ENCODE results near the gene CLEC16A. TPM values are rescaled to one million over a fixed set of nuclear protein-coding genes. Genes with fewer than 3 reads are reported as not detected.

The CLEC16A gene
- total and polyA plus RNA-seq, 9 of the 15 experiments (the other 6 are each of a cell fraction or from before 2014, with no cell fraction given): 1.00 to 22.3 (median 10.0) TPM

DNA sequence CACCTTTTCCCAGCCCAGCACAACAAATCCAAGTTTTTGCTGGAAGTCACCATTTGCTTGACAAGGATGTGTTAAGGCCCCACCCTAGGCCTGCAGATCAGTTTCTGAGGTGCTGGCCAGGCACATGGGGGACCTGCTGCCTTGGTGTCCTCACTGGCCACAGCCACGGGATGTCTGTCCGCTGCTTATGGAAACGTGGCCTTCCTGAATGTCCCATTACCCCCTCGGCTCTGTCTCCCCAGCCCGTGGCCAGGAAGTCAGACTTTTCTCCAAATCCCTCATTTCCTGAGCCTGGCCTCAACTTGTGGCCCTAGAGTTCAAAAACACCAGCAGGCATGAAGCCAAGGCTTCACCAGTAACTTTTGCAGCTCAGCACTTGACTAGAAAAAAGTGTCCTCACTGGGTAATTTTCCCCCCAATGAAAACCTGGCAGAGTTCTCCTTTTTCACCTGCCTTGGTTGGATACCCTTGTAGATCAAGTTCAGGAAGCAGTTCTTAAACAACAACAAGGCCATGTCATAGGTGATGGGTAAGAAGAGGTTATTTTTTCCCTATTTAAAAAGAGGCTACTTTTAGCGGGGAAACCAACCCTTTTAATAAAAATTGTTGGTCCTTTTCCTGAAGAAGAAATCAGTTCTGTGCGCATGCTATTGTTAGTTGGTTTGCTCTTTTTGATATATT, 230.9 kb downstream of the CLEC16A start:
- H4K20me1 ChIP-seq (replicated peaks; ENCODE audit: control insufficient read depth, insufficient read depth, low read length): no peaks in the 10 kb centered on the region
- no TSS peak for BruUV-seq (replicated peaks)
- peaks cover 7 to 24% of the 10 kb centered on the region in 2 experiments; a peak in 2 of 5 replicates for H3K4me1 ChIP-seq (replicated peaks in 1 of 2; ENCODE audit: control insufficient read depth in 2 of 2, insufficient read depth in 2 of 2, low read length in 2 of 2)
- H3K4me3 ChIP-seq: no peak overlapping the region
- DNase-seq (ENCODE audit: extremely low read depth in 1 of 4, low spot score in 3 of 4) (no peak), FAIRE-seq (no peak), ATAC-seq (no peak)
- ChIA-PET POLR2A (interaction anchor here (0.7 kb wide), 1 partner anchor 70 kb away, joined by 3 read pairs; no protein-coding TSS in a partner anchor), CTCF (ENCODE audit: low intra/inter-chr PET ratio) (no interaction called here)
- intact Hi-C loops (cut with micrococcal nuclease) (no loop called here), in situ Hi-C loops (cut with MboI) (no loop called here)
- H3K36me3 ChIP-seq (ENCODE audit: control insufficient read depth, insufficient read depth, low read length): peaks cover 9% of the 10 kb centered on the region
- H3K27ac ChIP-seq (ENCODE audit: extremely low read depth, low read depth, low read length): no peak overlapping the region
- 81% methylated on average over 7 of the region's 7 CpGs for WGBS (ENCODE audit: insufficient coverage, low coverage, missing lambda C conversion rate)
- no peaks in the 10 kb centered on the region; a peak in 1 of 5 replicates for H3K27me3 ChIP-seq (ENCODE audit: control insufficient read depth in 2 of 2, insufficient read depth in 2 of 2, low read length in 2 of 2)
- no peaks in the 10 kb centered on the region for H3K9me1 ChIP-seq (ENCODE audit: control insufficient read depth, insufficient read depth, low read length)
- no peaks in the 10 kb centered on the region for H3K79me2 ChIP-seq (ENCODE audit: control insufficient read depth, insufficient read depth, low read length)
- H3K9ac ChIP-seq (ENCODE audit: insufficient read depth in 1 of 2, low read depth in 2 of 2, low read length in 2 of 2): peak overlapping the region in 1 of 2 experiments; percentile 13; a peak in 1 of 4 replicates
- H3K4me2 ChIP-seq (ENCODE audit: insufficient read depth, low read length): no peak overlapping the region
- no peak overlapping the region for H2AFZ ChIP-seq (ENCODE audit: low read depth, low read length)
- H3K9me3 ChIP-seq (replicated peaks; ENCODE audit: control insufficient read depth, insufficient read depth, low read depth, low read length): no peaks in the 10 kb centered on the region
- TF ChIP-seq, protein P1, sequence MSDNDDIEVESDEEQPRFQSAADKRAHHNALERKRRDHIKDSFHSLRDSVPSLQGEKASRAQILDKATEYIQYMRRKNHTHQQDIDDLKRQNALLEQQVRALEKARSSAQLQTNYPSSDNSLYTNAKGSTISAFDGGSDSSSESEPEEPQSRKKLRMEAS (CRISPR knock-in tag; IDR thresholded peaks at IDR 0.05): no peak
- no peak for TF ChIP-seq CBFA2T2 (conservative IDR thresholded peaks at IDR 0.05)
- no peak for TF ChIP-seq NFIC (IDR thresholded peaks at IDR 0.05)
- no peak for TF ChIP-seq RBM34 (IDR thresholded peaks at IDR 0.05; ENCODE audit: borderline replicate concordance, insufficient read depth, low read length)
- no peak for TF ChIP-seq NR2C2 (CRISPR knock-in tag; IDR thresholded peaks at IDR 0.05)
- no peak for TF ChIP-seq NR2C2 (tag; IDR thresholded peaks at IDR 0.05)
- no peak for TF ChIP-seq YY1 (IDR thresholded peaks at IDR 0.05; ENCODE audit: borderline replicate concordance in 1 of 3, control insufficient read depth in 1 of 3, extremely low read depth in 1 of 3, insufficient read depth in 3 of 3, insufficient read length in 1 of 3, insufficient replicate concordance in 2 of 3, low read depth in 1 of 3, low read length in 2 of 3)
- TF ChIP-seq, protein P2, sequence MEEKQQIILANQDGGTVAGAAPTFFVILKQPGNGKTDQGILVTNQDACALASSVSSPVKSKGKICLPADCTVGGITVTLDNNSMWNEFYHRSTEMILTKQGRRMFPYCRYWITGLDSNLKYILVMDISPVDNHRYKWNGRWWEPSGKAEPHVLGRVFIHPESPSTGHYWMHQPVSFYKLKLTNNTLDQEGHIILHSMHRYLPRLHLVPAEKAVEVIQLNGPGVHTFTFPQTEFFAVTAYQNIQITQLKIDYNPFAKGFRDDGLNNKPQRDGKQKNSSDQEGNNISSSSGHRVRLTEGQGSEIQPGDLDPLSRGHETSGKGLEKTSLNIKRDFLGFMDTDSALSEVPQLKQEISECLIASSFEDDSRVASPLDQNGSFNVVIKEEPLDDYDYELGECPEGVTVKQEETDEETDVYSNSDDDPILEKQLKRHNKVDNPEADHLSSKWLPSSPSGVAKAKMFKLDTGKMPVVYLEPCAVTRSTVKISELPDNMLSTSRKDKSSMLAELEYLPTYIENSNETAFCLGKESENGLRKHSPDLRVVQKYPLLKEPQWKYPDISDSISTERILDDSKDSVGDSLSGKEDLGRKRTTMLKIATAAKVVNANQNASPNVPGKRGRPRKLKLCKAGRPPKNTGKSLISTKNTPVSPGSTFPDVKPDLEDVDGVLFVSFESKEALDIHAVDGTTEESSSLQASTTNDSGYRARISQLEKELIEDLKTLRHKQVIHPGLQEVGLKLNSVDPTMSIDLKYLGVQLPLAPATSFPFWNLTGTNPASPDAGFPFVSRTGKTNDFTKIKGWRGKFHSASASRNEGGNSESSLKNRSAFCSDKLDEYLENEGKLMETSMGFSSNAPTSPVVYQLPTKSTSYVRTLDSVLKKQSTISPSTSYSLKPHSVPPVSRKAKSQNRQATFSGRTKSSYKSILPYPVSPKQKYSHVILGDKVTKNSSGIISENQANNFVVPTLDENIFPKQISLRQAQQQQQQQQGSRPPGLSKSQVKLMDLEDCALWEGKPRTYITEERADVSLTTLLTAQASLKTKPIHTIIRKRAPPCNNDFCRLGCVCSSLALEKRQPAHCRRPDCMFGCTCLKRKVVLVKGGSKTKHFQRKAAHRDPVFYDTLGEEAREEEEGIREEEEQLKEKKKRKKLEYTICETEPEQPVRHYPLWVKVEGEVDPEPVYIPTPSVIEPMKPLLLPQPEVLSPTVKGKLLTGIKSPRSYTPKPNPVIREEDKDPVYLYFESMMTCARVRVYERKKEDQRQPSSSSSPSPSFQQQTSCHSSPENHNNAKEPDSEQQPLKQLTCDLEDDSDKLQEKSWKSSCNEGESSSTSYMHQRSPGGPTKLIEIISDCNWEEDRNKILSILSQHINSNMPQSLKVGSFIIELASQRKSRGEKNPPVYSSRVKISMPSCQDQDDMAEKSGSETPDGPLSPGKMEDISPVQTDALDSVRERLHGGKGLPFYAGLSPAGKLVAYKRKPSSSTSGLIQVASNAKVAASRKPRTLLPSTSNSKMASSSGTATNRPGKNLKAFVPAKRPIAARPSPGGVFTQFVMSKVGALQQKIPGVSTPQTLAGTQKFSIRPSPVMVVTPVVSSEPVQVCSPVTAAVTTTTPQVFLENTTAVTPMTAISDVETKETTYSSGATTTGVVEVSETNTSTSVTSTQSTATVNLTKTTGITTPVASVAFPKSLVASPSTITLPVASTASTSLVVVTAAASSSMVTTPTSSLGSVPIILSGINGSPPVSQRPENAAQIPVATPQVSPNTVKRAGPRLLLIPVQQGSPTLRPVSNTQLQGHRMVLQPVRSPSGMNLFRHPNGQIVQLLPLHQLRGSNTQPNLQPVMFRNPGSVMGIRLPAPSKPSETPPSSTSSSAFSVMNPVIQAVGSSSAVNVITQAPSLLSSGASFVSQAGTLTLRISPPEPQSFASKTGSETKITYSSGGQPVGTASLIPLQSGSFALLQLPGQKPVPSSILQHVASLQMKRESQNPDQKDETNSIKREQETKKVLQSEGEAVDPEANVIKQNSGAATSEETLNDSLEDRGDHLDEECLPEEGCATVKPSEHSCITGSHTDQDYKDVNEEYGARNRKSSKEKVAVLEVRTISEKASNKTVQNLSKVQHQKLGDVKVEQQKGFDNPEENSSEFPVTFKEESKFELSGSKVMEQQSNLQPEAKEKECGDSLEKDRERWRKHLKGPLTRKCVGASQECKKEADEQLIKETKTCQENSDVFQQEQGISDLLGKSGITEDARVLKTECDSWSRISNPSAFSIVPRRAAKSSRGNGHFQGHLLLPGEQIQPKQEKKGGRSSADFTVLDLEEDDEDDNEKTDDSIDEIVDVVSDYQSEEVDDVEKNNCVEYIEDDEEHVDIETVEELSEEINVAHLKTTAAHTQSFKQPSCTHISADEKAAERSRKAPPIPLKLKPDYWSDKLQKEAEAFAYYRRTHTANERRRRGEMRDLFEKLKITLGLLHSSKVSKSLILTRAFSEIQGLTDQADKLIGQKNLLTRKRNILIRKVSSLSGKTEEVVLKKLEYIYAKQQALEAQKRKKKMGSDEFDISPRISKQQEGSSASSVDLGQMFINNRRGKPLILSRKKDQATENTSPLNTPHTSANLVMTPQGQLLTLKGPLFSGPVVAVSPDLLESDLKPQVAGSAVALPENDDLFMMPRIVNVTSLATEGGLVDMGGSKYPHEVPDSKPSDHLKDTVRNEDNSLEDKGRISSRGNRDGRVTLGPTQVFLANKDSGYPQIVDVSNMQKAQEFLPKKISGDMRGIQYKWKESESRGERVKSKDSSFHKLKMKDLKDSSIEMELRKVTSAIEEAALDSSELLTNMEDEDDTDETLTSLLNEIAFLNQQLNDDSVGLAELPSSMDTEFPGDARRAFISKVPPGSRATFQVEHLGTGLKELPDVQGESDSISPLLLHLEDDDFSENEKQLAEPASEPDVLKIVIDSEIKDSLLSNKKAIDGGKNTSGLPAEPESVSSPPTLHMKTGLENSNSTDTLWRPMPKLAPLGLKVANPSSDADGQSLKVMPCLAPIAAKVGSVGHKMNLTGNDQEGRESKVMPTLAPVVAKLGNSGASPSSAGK (IDR thresholded peaks at IDR 0.05): no peak

Measured in K562 (cell line).